IMR-90 (cell line): ENCODE data around the gene LRP5.

Experiments used
- BHLHE40 ChIP-seq: fragments of 150-350 bp; IDR thresholded peaks from 2 replicates; pipeline ENCODE4 v1.6.1; 2016; ENCODE audit warnings: mild to moderate bottlenecking, low read depth, low read length
- CEBPB ChIP-seq: IDR thresholded peaks from 2 replicates; pipeline ENCODE4 v1.6.1; 2012; ENCODE audit warnings: low read depth, low read length, improper control_type of control experiment
- CTCF ChIP-seq: conservative IDR thresholded peaks from 2 replicates; pipeline ENCODE4 v1.5.1; 2012; ENCODE audit warnings: mild to moderate bottlenecking, low read depth, low read length, improper control_type of control experiment
- FOS ChIP-seq: fragments of 150-350 bp; IDR thresholded peaks from 2 replicates; pipeline ENCODE4 v1.6.1; 2016; ENCODE audit warnings: low read depth, low read length
- MAFK ChIP-seq: IDR thresholded peaks from 2 replicates; pipeline ENCODE4 v1.6.1; 2012; ENCODE audit warnings: low read depth, low read length, improper control_type of control experiment
- MAZ ChIP-seq: IDR thresholded peaks from 2 replicates; pipeline ENCODE4 v1.6.1; 2012; ENCODE audit warnings: low read depth, mild to moderate bottlenecking, low read length, improper control_type of control experiment, moderate library complexity, borderline replicate concordance
- MXI1 ChIP-seq: IDR thresholded peaks from 2 replicates; pipeline ENCODE4 v1.6.1; 2012; ENCODE audit warnings: low read depth, mild to moderate bottlenecking, low read length, moderate library complexity, borderline replicate concordance
- POLR2A ChIP-seq: IDR thresholded peaks from 2 replicates; pipeline ENCODE4 v1.6.1; 2012; ENCODE audit warnings: mild to moderate bottlenecking, low read depth, low read length
- RAD21 ChIP-seq: IDR thresholded peaks from 2 replicates; pipeline ENCODE4 v1.6.1; 2012; ENCODE audit warnings: low read length, improper control_type of control experiment
- RCOR1 ChIP-seq: IDR thresholded peaks from 2 replicates; pipeline ENCODE4 v1.6.1; 2012; ENCODE audit warnings: mild to moderate bottlenecking, low read length, improper control_type of control experiment; ENCODE audit not compliant: insufficient replicate concordance
- RFX5 ChIP-seq: IDR thresholded peaks from 2 replicates; pipeline ENCODE4 v1.8.0; 2012; ENCODE audit warnings: low read depth, mild to moderate bottlenecking, low read length, moderate library complexity
- SMC3 ChIP-seq: fragments of 150-350 bp; IDR thresholded peaks from 2 replicates; pipeline ENCODE4 v1.6.1; 2016; ENCODE audit warnings: low read depth, mild to moderate bottlenecking, antibody characterized with exemption, low read length, moderate library complexity
- TF ChIP-seq, protein P1 (sequence below): fragments of 150-350 bp; IDR thresholded peaks from 2 replicates; pipeline ENCODE4 v1.6.1; 2017; ENCODE audit warnings: mild to moderate bottlenecking, antibody characterized with exemption, low read length, low read depth

DNA sequence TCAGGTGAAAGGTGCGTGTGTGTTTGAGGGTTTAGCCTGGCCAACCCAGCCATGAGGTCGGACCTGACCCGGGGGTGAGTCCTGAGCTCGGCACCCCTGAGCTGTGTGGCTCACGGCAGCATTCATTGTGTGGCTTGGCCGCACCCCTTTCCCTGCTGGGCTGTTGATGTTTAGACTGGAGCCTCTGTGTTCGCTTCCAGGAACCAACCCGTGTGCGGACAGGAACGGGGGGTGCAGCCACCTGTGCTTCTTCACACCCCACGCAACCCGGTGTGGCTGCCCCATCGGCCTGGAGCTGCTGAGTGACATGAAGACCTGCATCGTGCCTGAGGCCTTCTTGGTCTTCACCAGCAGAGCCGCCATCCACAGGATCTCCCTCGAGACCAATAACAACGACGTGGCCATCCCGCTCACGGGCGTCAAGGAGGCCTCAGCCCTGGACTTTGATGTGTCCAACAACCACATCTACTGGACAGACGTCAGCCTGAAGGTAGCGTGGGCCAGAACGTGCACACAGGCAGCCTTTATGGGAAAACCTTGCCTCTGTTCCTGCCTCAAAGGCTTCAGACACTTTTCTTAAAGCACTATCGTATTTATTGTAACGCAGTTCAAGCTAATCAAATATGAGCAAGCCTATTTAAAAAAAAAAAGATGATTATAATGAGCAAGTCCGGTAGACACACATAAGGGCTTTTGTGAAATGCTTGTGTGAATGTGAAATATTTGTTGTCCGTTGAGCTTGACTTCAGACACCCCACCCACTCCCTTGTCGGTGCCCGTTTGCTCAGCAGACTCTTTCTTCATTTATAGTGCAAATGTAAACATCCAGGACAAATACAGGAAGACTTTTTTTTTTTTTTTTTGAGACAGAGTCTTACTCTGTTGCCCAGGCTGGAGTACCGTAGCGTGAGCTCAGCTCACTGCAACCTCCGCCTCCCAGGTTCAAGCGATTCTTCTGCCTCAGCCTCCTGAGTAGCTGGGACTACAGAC lies 94.2 kb downstream of the LRP5 start:
- no peak for TF ChIP-seq CTCF
- no peak for TF ChIP-seq RAD21
- TF ChIP-seq FOS: no peak
- no peak for TF ChIP-seq MAZ
- TF ChIP-seq POLR2A: no peak
- no peak for TF ChIP-seq SMC3
- TF ChIP-seq RCOR1: no peak
- TF ChIP-seq, protein P1, sequence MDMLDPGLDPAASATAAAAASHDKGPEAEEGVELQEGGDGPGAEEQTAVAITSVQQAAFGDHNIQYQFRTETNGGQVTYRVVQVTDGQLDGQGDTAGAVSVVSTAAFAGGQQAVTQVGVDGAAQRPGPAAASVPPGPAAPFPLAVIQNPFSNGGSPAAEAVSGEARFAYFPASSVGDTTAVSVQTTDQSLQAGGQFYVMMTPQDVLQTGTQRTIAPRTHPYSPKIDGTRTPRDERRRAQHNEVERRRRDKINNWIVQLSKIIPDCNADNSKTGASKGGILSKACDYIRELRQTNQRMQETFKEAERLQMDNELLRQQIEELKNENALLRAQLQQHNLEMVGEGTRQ: no peak
- TF ChIP-seq CEBPB: no peak
- no peak for TF ChIP-seq BHLHE40
- TF ChIP-seq MXI1: no peak
- TF ChIP-seq RFX5: no peak
- no peak for TF ChIP-seq MAFK
